ENCODE results near the gene SELENOV.

Gene SELENOV

GRCh38 chr19:39494661-39495060, 20.3 kb upstream of the SELENOV start:
- no peak for DNase-seq (ENCODE audit: low spot score)
- no peak for TF ChIP-seq CTCF (IDR thresholded peaks at IDR 0.05; ENCODE audit: extremely low read depth, missing control alignments)

GRCh38 chr19:39496063-39496462, 18.9 kb upstream of the SELENOV start:
- TF ChIP-seq CTCF (IDR thresholded peaks at IDR 0.05; ENCODE audit: extremely low read depth, missing control alignments): no peak
- no peak for DNase-seq (ENCODE audit: low spot score)

GRCh38 chr19:39497701-39497995, 17.3 kb upstream of the SELENOV start:
- no peak for DNase-seq (ENCODE audit: low spot score)
- TF ChIP-seq CTCF (IDR thresholded peaks at IDR 0.05; ENCODE audit: extremely low read depth, missing control alignments): no peak

GRCh38 chr19:39497996-39498797, 16.7 kb upstream of the SELENOV start:
- peak; percentile 77 for DNase-seq (ENCODE audit: low spot score)
- TF ChIP-seq CTCF (IDR thresholded peaks at IDR 0.05; ENCODE audit: extremely low read depth, missing control alignments): peak; percentile 15

- TF ChIP-seq CTCF (IDR thresholded peaks at IDR 0.05; ENCODE audit: extremely low read depth, missing control alignments): no peak
- no peak for DNase-seq (ENCODE audit: low spot score)
Measured at GRCh38 chr19:39498798-39499642, 15.9 kb upstream of the SELENOV start, which contains the start of gene DLL3. Gene DLL3 (plus strand): TSS chr19:39498947. CDS start chr19:39498975, 28 bp downstream.

GRCh38 chr19:39499932-39500331, 15.0 kb upstream of the SELENOV start:
- no peak for TF ChIP-seq CTCF (IDR thresholded peaks at IDR 0.05; ENCODE audit: extremely low read depth, missing control alignments)
- DNase-seq (ENCODE audit: low spot score): no peak

GRCh38 chr19:39500543-39500942, 14.4 kb upstream of the SELENOV start:
- TF ChIP-seq CTCF (IDR thresholded peaks at IDR 0.05; ENCODE audit: extremely low read depth, missing control alignments): no peak
- no peak for DNase-seq (ENCODE audit: low spot score)
